Transverse colon (tissue), 4 donors: ENCODE data around the gene LPAR1. TPM values are rescaled to one million over a fixed set of nuclear protein-coding genes. Genes with fewer than 3 reads are reported as not detected.

Experiments
- DNase-seq: peaks from one replicate; pipeline ENCODE4 v3.0.0-alpha.2; 2019
- H3K27ac ChIP-seq, 4 donors: fragments of 200-600 bp; sonication (generic); 2 replicates each; pipeline ENCODE4 v1.5.1; 2016 to 2018; ENCODE audit warnings: inconsistent platforms in 4 of 4
- H3K27me3 ChIP-seq: fragments of 200-600 bp; sonication (generic); 2 replicates; pipeline ENCODE4 v1.5.1; 2017; ENCODE audit warnings: inconsistent platforms
- H3K36me3 ChIP-seq, 4 donors: fragments of 200-600 bp; sonication (generic); 2 replicates each; pipeline ENCODE4 v1.5.1; 2017 to 2019; ENCODE audit warnings: inconsistent platforms in 4 of 4
- H3K4me1 ChIP-seq, 4 donors: fragments of 200-600 bp; sonication (generic); 2 replicates each; pipeline ENCODE4 v1.5.1; 2017 to 2020; ENCODE audit warnings: inconsistent platforms in 4 of 4
- H3K4me3 ChIP-seq, 4 donors: fragments of 200-600 bp; sonication (generic); 1 replicate in 1 of 4; 2 replicates in 3 of 4; pipeline versions ENCODE4 v1.5.1 to v1.6.1; 2017 to 2019; ENCODE audit warnings: inconsistent platforms in 4 of 4
- H3K9me3 ChIP-seq, 2 donors: fragments of 200-600 bp; sonication (generic); 2 replicates each; pipeline ENCODE4 v1.5.1; 2017 to 2019; ENCODE audit warnings: inconsistent platforms in 2 of 2
- CTCF ChIP-seq, 5 experiments: fragments of 200-600 bp in 3 of 5; fragments of 450-650 bp in 2 of 5; sonication (generic) in 3 of 5; IDR thresholded peaks; 1 replicate in 2 of 5; 2 replicates in 3 of 5; pipeline ENCODE4 v1.5.1; 2016 to 2017; ENCODE audit warnings: antibody characterized with exemption in 5 of 5, inconsistent platforms in 3 of 5, mild to moderate bottlenecking in 2 of 5, moderate library complexity in 1 of 5
- EP300 ChIP-seq: sonication (generic); formaldehyde crosslinking; IDR thresholded peaks from one replicate; pipeline ENCODE4 v1.6.1; 2017; ENCODE audit warnings: antibody characterized with exemption, low read depth
- POLR2A ChIP-seq: fragments of 450-650 bp; IDR thresholded peaks from one replicate; pipeline ENCODE4 v1.6.1; 2016; ENCODE audit warnings: antibody characterized with exemption, mild to moderate bottlenecking, moderate library complexity
- POLR2AphosphoS5 ChIP-seq, 3 donors: sonication (generic); formaldehyde crosslinking; IDR thresholded peaks; one replicate each; pipeline ENCODE4 v1.6.1; 2016; ENCODE audit warnings: antibody characterized with exemption in 3 of 3
- WGBS, 2 donors: methylation state at CpG; one replicate each; pipeline ENCODE4 v1.1.5; 2018; ENCODE audit warnings: low coverage in 1 of 2; 5-methylcytosine and 5-hydroxymethylcytosine counted together
- in situ Hi-C, 4 donors: fragments of 200-750 bp; cut with MboI; loops; one replicate each; pipeline versions ENCODE4 v1.15.0 to v1.15.1; 2017; ENCODE audit warnings: low sequenced_read_pairs in 3 of 4, low pct_ligation_motif_present in 1 of 4, low pct_unique_long_range_greater_than_20kb in 1 of 4
- intact Hi-C: fragments of 100-400 bp; cut with DNase I; formaldehyde crosslinking; loops from one replicate; pipeline ENCODE4 v1.15.1; 2023; ENCODE audit warnings: low total_unique reads
- total RNA-seq, 4 donors: library from RNA; depleted of rRNA; stranded (reverse); fragments of >200 nt; gene quantifications; one replicate each; pipeline ENCODE4 v1.1.0, GENCODE V29; 2016

Gene LPAR1
- total RNA-seq, 4 donors from 2014 or later = 27.1 to 34.4 (median 28.7) TPM

- no peak overlapping the region for H3K4me3 ChIP-seq
- WGBS, 2 donors = 46 to 83% methylated on average over 2 to 3 of the region's 3 CpGs
- no peak for DNase-seq
- no peaks in the 10 kb centered on the region for H3K4me1 ChIP-seq
- no peak for TF ChIP-seq POLR2AphosphoS5 (IDR thresholded peaks at IDR 0.05)
- no peak for TF ChIP-seq CTCF (IDR thresholded peaks at IDR 0.05)
- no peak for TF ChIP-seq EP300
- no peak for TF ChIP-seq POLR2A
- no peaks in the 10 kb centered on the region for H3K27me3 ChIP-seq
- H3K36me3 ChIP-seq = no peaks in the 10 kb centered on the region
- no peak overlapping the region for H3K27ac ChIP-seq
- H3K9me3 ChIP-seq = no peaks in the 10 kb centered on the region
- intact Hi-C loops (no loop called here), in situ Hi-C loops (no loop called here)
Observed at GRCh38 chr9:111074395-111074794, 36.1 kb upstream of the LPAR1 start.

- H3K4me3 ChIP-seq = no peak overlapping the region
- no peak for DNase-seq
- in situ Hi-C loops (no loop called here), intact Hi-C loops (no loop called here)
- no peaks in the 10 kb centered on the region for H3K27me3 ChIP-seq
- no peaks in the 10 kb centered on the region for H3K36me3 ChIP-seq
- no peak for TF ChIP-seq EP300
- WGBS, 2 donors = 74 to 76% methylated on average over 2 of the region's 2 CpGs
- peak overlapping the region in 1 of 4 donors; percentile 45 for H3K27ac ChIP-seq
- no peaks in the 10 kb centered on the region for H3K9me3 ChIP-seq
- peaks cover 0 to 11% (median 0%) of the 10 kb centered on the region in 4 donors for H3K4me1 ChIP-seq
Observed at GRCh38 chr9:111069183-111069582, 30.9 kb upstream of the LPAR1 start.

- TF ChIP-seq POLR2A (no peak), EP300 (no peak), CTCF (IDR thresholded peaks at IDR 0.05) (no peak), POLR2AphosphoS5 (IDR thresholded peaks at IDR 0.05) (no peak)
- Histone ChIP-seq H3K9me3 (no peaks in the 10 kb centered on the region), H3K36me3 (no peaks in the 10 kb centered on the region), H3K4me1 (peaks cover 0 to 11% (median 0%) of the 10 kb centered on the region in 4 donors), H3K27me3 (no peaks in the 10 kb centered on the region), H3K4me3 (no peak overlapping the region), H3K27ac (peak overlapping the region in 2 of 4 donors; percentile 28 to 45)
- in situ Hi-C loops (no loop called here), intact Hi-C loops (no loop called here)
- WGBS, 2 donors = 74% methylated on average over 4 of the region's 4 CpGs
- no peak for DNase-seq
Observed at GRCh38 chr9:111068771-111069170, 30.5 kb upstream of the LPAR1 start.

GRCh38 chr9:111068383-111068730 lies 30.1 kb upstream of the LPAR1 start:
- Histone ChIP-seq H3K27me3 (no peaks in the 10 kb centered on the region), H3K27ac (peak overlapping the region in 3 of 4 donors; percentile 28 to 50 (median 45)), H3K4me1 (peaks cover 0 to 11% (median 0%) of the 10 kb centered on the region in 4 donors), H3K36me3 (no peaks in the 10 kb centered on the region), H3K9me3 (no peaks in the 10 kb centered on the region), H3K4me3 (no peak overlapping the region)
- TF ChIP-seq POLR2A = no peak
- no peak for TF ChIP-seq POLR2AphosphoS5 (IDR thresholded peaks at IDR 0.05)
- TF ChIP-seq CTCF (IDR thresholded peaks at IDR 0.05) = no peak
- no peak for TF ChIP-seq EP300
- DNase-seq = no peak
- in situ Hi-C loops = no loop called here
- WGBS, 2 donors = 71 to 89% methylated on average over 4 to 8 of the region's 8 CpGs
- intact Hi-C loops = no loop called here

- peaks cover 3% of the 10 kb centered on the region for H3K27me3 ChIP-seq
- in situ Hi-C loops (no loop called here), intact Hi-C loops (no loop called here)
- no peak overlapping the region for H3K4me3 ChIP-seq
- no peaks in the 10 kb centered on the region for H3K36me3 ChIP-seq
- H3K4me1 ChIP-seq = peaks cover 0 to 11% (median 0%) of the 10 kb centered on the region in 4 donors
- DNase-seq = no peak
- H3K27ac ChIP-seq = peak overlapping the region in 3 of 4 donors; percentile 9 to 45 (median 29)
- H3K9me3 ChIP-seq = no peaks in the 10 kb centered on the region
- 44 to 80% methylated on average over 1 to 2 of the region's 2 CpGs for WGBS, 2 donors
- TF ChIP-seq POLR2A = no peak
- no peak for TF ChIP-seq POLR2AphosphoS5 (IDR thresholded peaks at IDR 0.05)
- no peak for TF ChIP-seq CTCF (IDR thresholded peaks at IDR 0.05)
- TF ChIP-seq EP300 = no peak
Observed at GRCh38 chr9:111066468-111066867, 28.2 kb upstream of the LPAR1 start.
